HepG2 (cell line): Measurements from ENCODE around the gene CADM2. TPM values are rescaled to one million over a fixed set of nuclear protein-coding genes. Genes with fewer than 3 reads are reported as not detected.
"Not testable (repeated sequence)": the region's sequence is repeated elsewhere in the genome, so short reads cannot be mapped to it uniquely, and the experiment has no call there.

Source experiments
- ATAC-seq: fragments of 200-7000 bp; cut with Tn5 transposase; 3 replicates; pipeline ENCODE4 v1.9.1; 2020; ENCODE audit warnings: mild to moderate bottlenecking, moderate library complexity
- BruUV-seq: library from RNA; stranded (reverse); fragments of 400-500 nt; replicated peaks from 2 replicates; lab custom pipeline; 2021; lab: Mats Ljungman, UMichigan
- CTCF ChIA-PET: fragments of 300-600 bp; formaldehyde crosslinking; extraction: SDS; loops from one replicate; lab custom pipeline; 2021; ENCODE audit warnings: low total read pairs, inconsistent platforms, low intra/inter-chr PET ratio; lab: Yijun Ruan, JAX
- POLR2A ChIA-PET: fragments of 350-600 bp; sonication (Branson Sonifier 250); formaldehyde crosslinking; loops from one replicate; lab custom pipeline; 2020; ENCODE audit warnings: antibody characterized with exemption, inconsistent platforms; lab: Yijun Ruan, JAX
- DNase-seq: peaks from one replicate; pipeline ENCODE4 v3.0.0-alpha.2; 2015; ENCODE audit warnings: low spot score
- FAIRE-seq: peaks from 3 replicates; lab custom pipeline; 2011; peaks lifted over from hg19 to GRCh38; lab: Jason Lieb, UNC
- H2AFZ ChIP-seq: one replicate; pipeline ENCODE4 v1.6.1; 2011; ENCODE audit warnings: low read length, inconsistent platforms
- H3K27ac ChIP-seq: fragments of 300-600 bp; 3 replicates; pipeline ENCODE4 v1.8.0; 2011; ENCODE audit warnings: mixed run types, mild to moderate bottlenecking, mixed read lengths, low read length, inconsistent platforms; ENCODE audit not compliant: insufficient read depth; ENCODE audit errors: extremely low read length
- H3K27me3 ChIP-seq, 2 experiments: fragments of 200-600 bp in 1 of 2; 2 replicates in 1 of 2; 3 replicates in 1 of 2; pipeline versions ENCODE4 v1.6.0 to v1.8.0; 2011; ENCODE audit warnings: low read length in 2 of 2, mild to moderate bottlenecking in 2 of 2, moderate library complexity in 2 of 2, inconsistent platforms in 1 of 2; ENCODE audit not compliant: insufficient read depth in 2 of 2, control insufficient read depth in 1 of 2
- H3K36me3 ChIP-seq, 2 experiments: fragments of 200-600 bp in 1 of 2; replicated peaks in 1 of 2; 2 replicates in 1 of 2; 3 replicates in 1 of 2; pipeline versions ENCODE4 v1.5.1 to v1.8.0; 2011; ENCODE audit warnings: low read length in 2 of 2, inconsistent platforms in 1 of 2; ENCODE audit not compliant: insufficient read depth in 2 of 2, control insufficient read depth in 1 of 2
- H3K4me1 ChIP-seq: 2 replicates; pipeline ENCODE4 v1.5.1; 2012; ENCODE audit warnings: low read length, inconsistent platforms; ENCODE audit not compliant: insufficient read depth
- H3K4me2 ChIP-seq: 2 replicates; pipeline ENCODE4 v1.6.0; 2011; ENCODE audit warnings: low read depth, low read length, inconsistent platforms
- H3K4me3 ChIP-seq, 3 experiments: fragments of 200-600 bp in 1 of 3; sonication (generic), shearing (Covaris generic) in 1 of 3; replicated peaks in 1 of 3; 2 replicates each; pipeline ENCODE4 v1.5.1; 2011 to 2016; ENCODE audit warnings: low read length in 3 of 3, inconsistent platforms in 2 of 3, low read depth in 2 of 3, mild to moderate bottlenecking in 2 of 3, control low read depth in 1 of 3, mixed read lengths in 1 of 3; ENCODE audit not compliant: insufficient read depth in 1 of 3
- H3K79me2 ChIP-seq: one replicate; pipeline ENCODE4 v1.6.1; 2011; ENCODE audit warnings: low read length, inconsistent platforms; ENCODE audit not compliant: insufficient read depth
- H3K9ac ChIP-seq: 2 replicates; pipeline ENCODE4 v1.6.0; 2011; ENCODE audit warnings: mild to moderate bottlenecking, low read depth, low read length, inconsistent platforms; ENCODE audit not compliant: insufficient read depth
- H3K9me3 ChIP-seq: 2 replicates; pipeline ENCODE4 v1.5.1; 2012; ENCODE audit warnings: mild to moderate bottlenecking, low read length
- H4K20me1 ChIP-seq: 2 replicates; pipeline ENCODE4 v1.6.0; 2011; ENCODE audit warnings: inconsistent platforms, mild to moderate bottlenecking, low read length, moderate library complexity; ENCODE audit not compliant: insufficient read depth
- FOXA1 ChIP-seq, 2 experiments: fragments of 450-650 bp in 1 of 2; sonication (generic) in 1 of 2; formaldehyde crosslinking in 1 of 2; IDR thresholded peaks; 2 replicates each; pipeline versions ENCODE4 v1.4.0 to v1.6.1; 2016 to 2020; ENCODE audit warnings: missing genetic modification reagents in 1 of 2
- HNRNPL ChIP-seq: fragments of 200-400 bp; formaldehyde crosslinking; IDR thresholded peaks from 2 replicates; pipeline ENCODE4 v1.6.1; 2017; ENCODE audit warnings: mild to moderate bottlenecking, low read depth, low read length
- KLF12 ChIP-seq: sonication (generic); formaldehyde crosslinking; IDR thresholded peaks from 2 replicates; pipeline ENCODE4 v1.4.0; 2020; ENCODE audit warnings: missing genetic modification reagents, borderline replicate concordance
- KLF15 ChIP-seq: sonication (generic); formaldehyde crosslinking; IDR thresholded peaks from 2 replicates; pipeline ENCODE4 v1.8.1; 2023; ENCODE audit warnings: borderline replicate concordance, mild to moderate bottlenecking, inconsistent platforms, missing genetic modification reagents, mixed read lengths
- MYC ChIP-seq: sonication (generic); formaldehyde crosslinking; IDR thresholded peaks from 2 replicates; pipeline ENCODE4 v1.9.0; 2021; ENCODE audit warnings: missing genetic modification reagents, borderline replicate concordance
- NCOA5 ChIP-seq: sonication (generic); formaldehyde crosslinking; IDR thresholded peaks from 2 replicates; pipeline ENCODE4 v1.4.0; 2020; ENCODE audit warnings: missing genetic modification reagents
- ZIK1 ChIP-seq: sonication (generic); formaldehyde crosslinking; IDR thresholded peaks from 2 replicates; pipeline ENCODE4 v1.5.0; 2020; ENCODE audit warnings: mild to moderate bottlenecking, low read depth, missing genetic modification reagents, borderline replicate concordance
- ZNF549 ChIP-seq: sonication (generic); formaldehyde crosslinking; IDR thresholded peaks from 2 replicates; pipeline ENCODE4 v1.5.0; 2020; ENCODE audit warnings: missing genetic modification reagents
- WGBS: methylation state at CpG from one replicate; pipeline ENCODE4 v1.1.6; 2017; ENCODE audit warnings: low lambda C conversion rate; 5-methylcytosine and 5-hydroxymethylcytosine counted together
- in situ Hi-C: cut with HindIII; loops from 2 replicates; pipeline ENCODE4 v1.10.0; 2017; ENCODE audit warnings: low pct_unique_long_range_greater_than_20kb; ENCODE audit not compliant: extremely low pct_ligation_motif_present
- intact Hi-C: fragments of 100-400 bp; cut with micrococcal nuclease; formaldehyde crosslinking; loops from one replicate; pipeline ENCODE4 v1.10.0; 2022; ENCODE audit not compliant: unreplicated experiment
- polyA plus RNA-seq, 8 experiments: library from polyadenylated mRNA; depleted of rRNA in 3 of 8; stranded (reverse) in 7 of 8; unstranded in 1 of 8; fragments of >200 nt; fragmentation: Illumina TruSeq in 4 of 8; extraction: Trizol in 4 of 8; gene quantifications; 2 replicates each; pipeline versions ENCODE4 v1.2.1 to v1.2.3, GENCODE V29; 2011 to 2016; ENCODE audit warnings: low read depth in 4 of 8, missing spikeins in 1 of 8, mixed read lengths in 1 of 8; ENCODE audit not compliant: insufficient read depth in 1 of 8
- total RNA-seq, 5 experiments: library from RNA; depleted of rRNA; stranded (reverse); fragments of >200 nt; fragmentation: Illumina TruSeq; extraction: Trizol; gene quantifications; 2 replicates each; pipeline ENCODE4 v1.2.3, GENCODE V29; 2016; ENCODE audit warnings: low read depth in 1 of 5
- TF ChIP-seq, protein P1 (sequence below): sonication (generic); formaldehyde crosslinking; IDR thresholded peaks from 2 replicates; pipeline ENCODE4 v1.4.0; 2020; ENCODE audit warnings: missing genetic modification reagents

CADM2 gene
- total and polyA plus RNA-seq, 2 of the 13 experiments (the other 11 are each of a cell fraction or from before 2014, with no cell fraction given) = not detected

DNA sequence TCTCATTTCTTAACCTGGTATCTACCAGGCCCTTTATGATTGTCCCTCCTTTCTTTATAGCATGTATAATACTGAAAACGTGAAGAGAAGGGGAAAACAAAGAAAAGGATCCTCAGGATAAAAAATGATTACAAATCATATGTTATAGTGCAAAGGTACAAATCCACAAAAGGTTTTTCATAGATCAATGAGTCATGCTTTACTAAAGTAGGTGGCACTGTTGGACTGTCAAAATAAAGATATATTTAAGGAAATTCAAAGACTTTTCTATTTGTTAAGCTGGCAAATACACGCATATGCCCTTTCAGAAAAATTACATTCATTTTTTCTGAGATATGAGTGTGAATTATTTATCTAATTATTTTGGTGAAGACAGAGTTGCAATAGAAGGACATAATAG is 151.6 kb downstream of the CADM2 start:
- Histone ChIP-seq H3K36me3 (no peaks in the 10 kb centered on the region), H3K9ac (no peak overlapping the region), H4K20me1 (no peaks in the 10 kb centered on the region), H3K4me2 (no peak overlapping the region), H3K4me3 (no peak overlapping the region), H3K4me1 (no peaks in the 10 kb centered on the region), H3K9me3 (no peaks in the 10 kb centered on the region), H3K27ac (no peak overlapping the region), H3K79me2 (no peaks in the 10 kb centered on the region), H2AFZ (no peak overlapping the region), H3K27me3 (no peaks in the 10 kb centered on the region)
- no TSS peak for BruUV-seq
- intact Hi-C loops = no loop called here
- no peak for DNase-seq
- ChIA-PET CTCF (no interaction called here), POLR2A (no interaction called here)
- FAIRE-seq = no peak
- 3% methylated on average over 2 of the region's 2 CpGs for WGBS
- no peak for ATAC-seq
- in situ Hi-C loops = no loop called here
- TF ChIP-seq NCOA5 (CRISPR knock-in tag) (no peak), ZIK1 (CRISPR knock-in tag) (no peak)

DNA sequence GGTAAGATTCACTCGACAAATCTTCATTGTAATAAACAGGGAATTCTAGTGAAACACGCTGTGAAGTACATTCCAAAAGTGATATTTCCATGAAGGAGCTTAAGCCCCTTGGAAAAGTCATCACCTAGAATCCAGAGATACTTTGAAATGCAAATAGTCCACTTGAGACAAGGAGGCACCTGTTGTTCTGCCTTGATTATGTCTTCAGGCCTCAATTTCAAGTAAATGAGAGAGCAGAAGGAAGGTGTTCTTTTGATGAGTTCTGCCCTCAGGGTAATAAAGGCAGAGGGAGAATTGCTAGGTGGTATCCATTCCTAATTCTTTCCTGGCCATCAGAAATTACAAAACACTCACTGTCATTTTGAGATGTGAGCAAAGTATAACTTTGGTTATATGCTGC is 162.1 kb downstream of the CADM2 start:
- intact Hi-C loops = no loop called here
- no peak overlapping the region for H3K27ac ChIP-seq
- H3K9me3 ChIP-seq = no peaks in the 10 kb centered on the region
- H3K4me2 ChIP-seq = no peak overlapping the region
- FAIRE-seq (no peak), DNase-seq (no peak)
- ChIA-PET CTCF (no interaction called here), POLR2A (no interaction called here)
- no peak overlapping the region for H3K4me3 ChIP-seq
- no peaks in the 10 kb centered on the region for H3K36me3 ChIP-seq
- no peak overlapping the region for H3K9ac ChIP-seq
- no peak for TF ChIP-seq FOXA1 (IDR thresholded peaks at IDR 0.05)
- no peak for TF ChIP-seq FOXA1 (CRISPR knock-in tag; IDR thresholded peaks at IDR 0.05)
- no peak for TF ChIP-seq HNRNPL
- no peak for TF ChIP-seq MYC (CRISPR knock-in tag)
- TF ChIP-seq, protein P1, sequence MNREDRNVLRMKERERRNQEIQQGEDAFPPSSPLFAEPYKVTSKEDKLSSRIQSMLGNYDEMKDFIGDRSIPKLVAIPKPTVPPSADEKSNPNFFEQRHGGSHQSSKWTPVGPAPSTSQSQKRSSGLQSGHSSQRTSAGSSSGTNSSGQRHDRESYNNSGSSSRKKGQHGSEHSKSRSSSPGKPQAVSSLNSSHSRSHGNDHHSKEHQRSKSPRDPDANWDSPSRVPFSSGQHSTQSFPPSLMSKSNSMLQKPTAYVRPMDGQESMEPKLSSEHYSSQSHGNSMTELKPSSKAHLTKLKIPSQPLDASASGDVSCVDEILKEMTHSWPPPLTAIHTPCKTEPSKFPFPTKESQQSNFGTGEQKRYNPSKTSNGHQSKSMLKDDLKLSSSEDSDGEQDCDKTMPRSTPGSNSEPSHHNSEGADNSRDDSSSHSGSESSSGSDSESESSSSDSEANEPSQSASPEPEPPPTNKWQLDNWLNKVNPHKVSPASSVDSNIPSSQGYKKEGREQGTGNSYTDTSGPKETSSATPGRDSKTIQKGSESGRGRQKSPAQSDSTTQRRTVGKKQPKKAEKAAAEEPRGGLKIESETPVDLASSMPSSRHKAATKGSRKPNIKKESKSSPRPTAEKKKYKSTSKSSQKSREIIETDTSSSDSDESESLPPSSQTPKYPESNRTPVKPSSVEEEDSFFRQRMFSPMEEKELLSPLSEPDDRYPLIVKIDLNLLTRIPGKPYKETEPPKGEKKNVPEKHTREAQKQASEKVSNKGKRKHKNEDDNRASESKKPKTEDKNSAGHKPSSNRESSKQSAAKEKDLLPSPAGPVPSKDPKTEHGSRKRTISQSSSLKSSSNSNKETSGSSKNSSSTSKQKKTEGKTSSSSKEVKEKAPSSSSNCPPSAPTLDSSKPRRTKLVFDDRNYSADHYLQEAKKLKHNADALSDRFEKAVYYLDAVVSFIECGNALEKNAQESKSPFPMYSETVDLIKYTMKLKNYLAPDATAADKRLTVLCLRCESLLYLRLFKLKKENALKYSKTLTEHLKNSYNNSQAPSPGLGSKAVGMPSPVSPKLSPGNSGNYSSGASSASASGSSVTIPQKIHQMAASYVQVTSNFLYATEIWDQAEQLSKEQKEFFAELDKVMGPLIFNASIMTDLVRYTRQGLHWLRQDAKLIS (CRISPR knock-in tag) = no peak
- no peak for TF ChIP-seq ZNF549 (CRISPR knock-in tag)
- no peak for TF ChIP-seq KLF12
- no peak for TF ChIP-seq KLF15
- TF ChIP-seq, all 625 proteins: peak for 0
- no TSS peak for BruUV-seq
- Histone ChIP-seq H2AFZ (no peak overlapping the region), H3K79me2 (no peaks in the 10 kb centered on the region), H4K20me1 (no peaks in the 10 kb centered on the region), H3K27me3 (no peaks in the 10 kb centered on the region), H3K4me1 (no peaks in the 10 kb centered on the region)
- in situ Hi-C loops = no loop called here
- no peak for ATAC-seq
- WGBS = 5% methylated on average over 2 of the region's 2 CpGs

- H2AFZ ChIP-seq, H4K20me1 ChIP-seq, FAIRE-seq, H3K27ac ChIP-seq, H3K9me3 ChIP-seq, CTCF ChIA-PET, H3K4me3 ChIP-seq, H3K27me3 ChIP-seq, intact Hi-C loops, H3K36me3 ChIP-seq, DNase-seq, ATAC-seq, in situ Hi-C loops, POLR2A ChIA-PET, H3K9ac ChIP-seq, BruUV-seq, H3K4me1 ChIP-seq, H3K79me2 ChIP-seq, H3K4me2 ChIP-seq: not testable (repeated sequence)
- WGBS = 69% methylated on average over 13 of the region's 13 CpGs
Measured at GRCh38 chr3:85132864-85133263, 174.1 kb downstream of the CADM2 start.
